ENCODE measurements around the gene CIDEA. TPM values are rescaled to one million over a fixed set of nuclear protein-coding genes. Genes with fewer than 3 reads are reported as not detected.

CIDEA gene, protein sequence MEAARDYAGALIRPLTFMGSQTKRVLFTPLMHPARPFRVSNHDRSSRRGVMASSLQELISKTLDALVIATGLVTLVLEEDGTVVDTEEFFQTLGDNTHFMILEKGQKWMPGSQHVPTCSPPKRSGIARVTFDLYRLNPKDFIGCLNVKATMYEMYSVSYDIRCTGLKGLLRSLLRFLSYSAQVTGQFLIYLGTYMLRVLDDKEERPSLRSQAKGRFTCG
- total RNA-seq: 0.63 TPM in 1 of 2 replicates, not detected in the other

DNA sequence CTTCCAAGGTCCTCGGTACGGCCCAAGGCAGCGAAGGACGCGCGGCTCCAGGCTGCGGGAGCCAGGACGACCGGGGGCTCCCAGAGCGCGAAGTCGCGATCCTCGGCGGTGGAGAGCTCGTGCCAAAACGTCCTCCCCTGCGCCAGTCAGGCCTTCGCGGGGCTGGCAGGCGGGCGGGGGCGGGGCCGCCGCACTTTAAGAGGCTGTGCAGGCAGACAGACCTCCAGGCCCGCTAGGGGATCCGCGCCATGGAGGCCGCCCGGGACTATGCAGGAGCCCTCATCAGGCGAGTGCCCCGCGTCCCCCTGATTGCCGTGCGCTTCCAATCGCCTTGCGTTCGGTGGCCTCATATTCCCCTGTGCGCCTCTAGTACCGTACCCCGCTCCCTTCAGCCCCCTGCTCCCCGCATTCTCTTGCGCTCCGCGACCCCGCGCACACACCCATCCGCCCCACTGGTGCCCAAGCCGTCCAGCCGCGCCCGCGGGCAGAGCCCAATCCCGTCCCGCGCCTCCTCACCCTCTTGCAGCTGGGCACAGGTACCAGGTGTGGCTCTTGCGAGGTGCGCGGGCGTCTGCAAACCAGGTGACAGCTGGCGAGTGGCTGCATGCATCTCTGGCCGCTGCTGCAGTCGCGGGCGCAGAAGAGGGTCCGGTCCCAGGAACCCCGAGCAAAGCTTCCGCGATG, at the start of gene CIDEA:
TSS of gene CIDEA (plus strand) at position 226 of the 684 bp plus-strand sequence. CDS start at position 249, 23 bp downstream.

DNA sequence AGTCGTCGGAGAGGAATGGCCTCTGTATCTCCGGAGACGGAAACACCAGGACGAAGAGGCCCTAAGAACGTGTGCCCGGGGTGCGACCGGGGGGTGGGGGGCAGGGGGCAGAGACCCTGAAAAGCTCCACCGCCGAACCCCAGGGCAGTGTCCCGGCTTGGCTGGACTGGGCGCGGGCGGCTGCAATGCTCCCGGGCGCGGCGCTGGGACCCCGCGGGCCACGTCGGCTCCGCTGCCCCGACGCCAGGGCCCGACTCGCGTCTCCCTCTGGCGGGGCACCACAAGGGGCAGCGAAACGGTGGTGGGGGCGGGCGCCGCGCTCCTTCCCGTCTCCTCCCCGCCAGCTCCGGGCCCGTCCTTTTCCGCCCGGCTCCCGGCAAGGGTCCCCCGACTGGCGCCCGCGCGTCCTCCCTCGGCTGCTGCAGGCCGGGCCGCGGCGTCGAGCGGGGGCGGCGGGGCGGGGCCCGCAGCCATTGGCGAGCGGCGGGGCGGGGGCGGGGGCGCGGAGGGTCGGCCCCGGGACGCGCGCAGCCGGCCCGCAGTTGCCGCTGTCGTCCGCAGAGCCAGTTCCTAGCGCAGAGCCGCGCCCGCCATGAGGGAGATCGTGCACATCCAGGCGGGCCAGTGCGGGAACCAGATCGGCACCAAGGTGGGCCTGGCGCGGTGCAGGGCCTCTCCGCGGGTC, 53.7 kb downstream of the CIDEA start, which contains the start of gene TUBB6:
TSS of gene TUBB6 (plus strand) at position 541 of the 685 bp plus-strand sequence. CDS start at position 593, 52 bp downstream.

Other genes starting within 250 kb of the CIDEA start
- not detected in 2 replicates for gene ANKRD62, start 160.5 kb upstream of the CIDEA start, total RNA-seq
- gene TUBB6, start 53.9 kb downstream of the CIDEA start, total RNA-seq: 377 and 531 TPM in 2 replicates
- 32.7 and 40.4 TPM in 2 replicates for gene AFG3L2, start 122.9 kb downstream of the CIDEA start, total RNA-seq
- 4.1 and 5.7 TPM in 2 replicates for gene PRELID3A, start 153.6 kb downstream of the CIDEA start, total RNA-seq

Measured in bronchial smooth muscle cell (primary cell).